GM12878 (cell line): ENCODE data around the gene GPR107. TPM values are rescaled to one million over a fixed set of nuclear protein-coding genes. Genes with fewer than 3 reads are reported as not detected.

Experiments
- ATAC-seq: fragments of 200-7000 bp; cut with Tn5 transposase; 3 replicates; pipeline ENCODE4 v1.9.1; 2020; ENCODE audit warnings: mild to moderate bottlenecking, moderate library complexity
- BruUV-seq: library from RNA; stranded (reverse); fragments of 400-500 nt; replicated peaks from 2 replicates; lab custom pipeline; 2021; lab: Mats Ljungman, UMichigan
- CTCF ChIA-PET: fragments of 300-600 bp; sonication (Branson Sonifier 250); formaldehyde crosslinking; extraction: SDS; loops from one replicate; lab custom pipeline; 2021; ENCODE audit warnings: inconsistent platforms; lab: Yijun Ruan, JAX
- POLR2A ChIA-PET: fragments of 350-600 bp; formaldehyde crosslinking; extraction: SDS; loops from one replicate; lab custom pipeline; 2021; ENCODE audit warnings: inconsistent platforms; lab: Charles Lee
- RAD21 ChIA-PET: fragments of 300-600 bp; sonication (Branson Sonifier 250); formaldehyde crosslinking; loops from one replicate; lab custom pipeline; 2023; ENCODE audit warnings: antibody characterized with exemption; ENCODE audit not compliant: unreplicated experiment; lab: Charles Lee
- SMC1A ChIA-PET: fragments of 300-600 bp; sonication (Branson Sonifier 250); formaldehyde crosslinking; loops from one replicate; lab custom pipeline; 2023; ENCODE audit not compliant: unreplicated experiment, uncharacterized antibody; lab: Charles Lee
- DNase-seq: peaks from one replicate; pipeline ENCODE4 v3.0.0-alpha.2; 2011; ENCODE audit warnings: low read depth, low spot score
- FAIRE-seq: peaks from 3 replicates; lab custom pipeline; 2011; peaks lifted over from hg19 to GRCh38; lab: Jason Lieb, UNC
- H2AFZ ChIP-seq: 2 replicates; pipeline ENCODE4 v1.6.0; 2011; ENCODE audit warnings: low read depth, low read length, control low read depth; ENCODE audit not compliant: control insufficient read depth
- H3K27ac ChIP-seq: 2 replicates; pipeline ENCODE4 v1.5.1; 2011; ENCODE audit warnings: control low read depth; ENCODE audit not compliant: control insufficient read depth, insufficient read depth
- H3K27me3 ChIP-seq, 2 experiments: replicated peaks in 1 of 2; 2 replicates each; pipeline versions ENCODE4 v1.6.0 to v1.6.1; 2011; ENCODE audit warnings: low read length in 1 of 2; ENCODE audit not compliant: control insufficient read depth in 2 of 2, insufficient read depth in 2 of 2
- H3K36me3 ChIP-seq, 2 experiments: 2 replicates each; pipeline ENCODE4 v1.5.1; 2011; ENCODE audit warnings: low read length in 1 of 2; ENCODE audit not compliant: control insufficient read depth in 2 of 2, insufficient read depth in 2 of 2
- H3K4me1 ChIP-seq: 2 replicates; pipeline ENCODE4 v1.6.1; 2011; ENCODE audit warnings: mild to moderate bottlenecking, low read length, moderate library complexity, mixed read lengths; ENCODE audit not compliant: control insufficient read depth, insufficient read depth
- H3K4me2 ChIP-seq: 2 replicates; pipeline ENCODE4 v1.6.0; 2011; ENCODE audit warnings: control low read depth; ENCODE audit not compliant: control insufficient read depth, insufficient read depth
- H3K4me3 ChIP-seq: fragments of 200-600 bp; sonication (generic); 2 replicates; pipeline ENCODE4 v1.5.1; 2016
- H3K79me2 ChIP-seq: 2 replicates; pipeline ENCODE4 v1.6.0; 2011; ENCODE audit warnings: low read length; ENCODE audit not compliant: control insufficient read depth, insufficient read depth
- H3K9ac ChIP-seq: 2 replicates; pipeline ENCODE4 v1.8.0; 2011; ENCODE audit warnings: low read length, control low read depth, mixed read lengths; ENCODE audit not compliant: control insufficient read depth, insufficient read depth
- H3K9me3 ChIP-seq: replicated peaks from 3 replicates; pipeline ENCODE4 v1.5.1; 2011; ENCODE audit warnings: mild to moderate bottlenecking, low read length; ENCODE audit not compliant: control insufficient read depth, insufficient read depth
- H4K20me1 ChIP-seq: 2 replicates; pipeline ENCODE4 v1.6.0; 2011; ENCODE audit not compliant: control insufficient read depth, insufficient read depth
- BCL11A ChIP-seq: IDR thresholded peaks from 2 replicates; pipeline ENCODE4 v1.6.1; 2011; ENCODE audit warnings: low read depth, low read length
- BHLHE40 ChIP-seq, 2 experiments: fragments of 450-650 bp in 1 of 2; IDR thresholded peaks; 2 replicates each; pipeline ENCODE4 v1.6.1; 2011 to 2017; ENCODE audit warnings: low read depth in 2 of 2, borderline replicate concordance in 1 of 2, improper control_type of control experiment in 1 of 2, low read length in 1 of 2, mild to moderate bottlenecking in 1 of 2
- CBX5 ChIP-seq: sonication (generic); IDR thresholded peaks from 2 replicates; pipeline ENCODE4 v1.6.1; 2016; ENCODE audit warnings: low read depth, moderate library complexity, mild to moderate bottlenecking, inconsistent platforms
- CHD2 ChIP-seq: IDR thresholded peaks from 2 replicates; pipeline ENCODE4 v1.6.1; 2011; ENCODE audit warnings: low read depth, low read length, improper control_type of control experiment, borderline replicate concordance
- CHD4 ChIP-seq: fragments of 200-600 bp; sonication (generic); IDR thresholded peaks from 2 replicates; pipeline ENCODE4 v1.6.1; 2016; ENCODE audit warnings: mild to moderate bottlenecking
- EP300 ChIP-seq, 2 experiments: fragments of 150-350 bp in 1 of 2; IDR thresholded peaks; 2 replicates each; pipeline ENCODE4 v1.6.1; 2011 to 2012; ENCODE audit warnings: low read depth in 2 of 2, low read length in 2 of 2, borderline replicate concordance in 1 of 2, improper control_type of control experiment in 1 of 2, inconsistent platforms in 1 of 2; ENCODE audit not compliant: control insufficient read depth in 1 of 2
- ESRRA ChIP-seq: IDR thresholded peaks from 2 replicates; pipeline ENCODE4 v1.6.1; 2012; ENCODE audit warnings: mild to moderate bottlenecking, low read length, improper control_type of control experiment
- HDAC2 ChIP-seq: fragments of 200-600 bp; sonication (generic); IDR thresholded peaks from 2 replicates; pipeline ENCODE4 v1.6.1; 2017
- NR2C1 ChIP-seq: fragments of 450-650 bp; IDR thresholded peaks from 2 replicates; pipeline ENCODE4 v1.6.1; 2017; ENCODE audit warnings: antibody characterized with exemption, mild to moderate bottlenecking, moderate library complexity
- NR2C2 ChIP-seq: IDR thresholded peaks from 2 replicates; pipeline ENCODE4 v1.6.1; 2011; ENCODE audit warnings: borderline replicate concordance, low read depth; ENCODE audit not compliant: control insufficient read depth, insufficient read length
- NR2F1 ChIP-seq: fragments of 450-650 bp; conservative IDR thresholded peaks from 2 replicates; pipeline ENCODE4 v1.6.1; 2017; ENCODE audit warnings: mild to moderate bottlenecking
- PML ChIP-seq: IDR thresholded peaks from 2 replicates; pipeline ENCODE4 v1.6.1; 2012; ENCODE audit warnings: low read length, inconsistent platforms
- RAD51 ChIP-seq: fragments of 450-650 bp; IDR thresholded peaks from 2 replicates; pipeline ENCODE4 v1.6.1; 2016; ENCODE audit warnings: moderate library complexity, mild to moderate bottlenecking, inconsistent platforms
- RB1 ChIP-seq: fragments of 450-650 bp; formaldehyde crosslinking; IDR thresholded peaks from 2 replicates; pipeline ENCODE4 v1.6.1; 2017; ENCODE audit warnings: mild to moderate bottlenecking, borderline replicate concordance
- RELA ChIP-seq: fragments of 450-650 bp; IDR thresholded peaks from 2 replicates; pipeline ENCODE4 v1.8.0; 2014; ENCODE audit warnings: borderline replicate concordance; ENCODE audit not compliant: partially characterized antibody
- SIX5 ChIP-seq: IDR thresholded peaks from 2 replicates; pipeline ENCODE4 v1.6.1; 2011; ENCODE audit warnings: mild to moderate bottlenecking, low read depth, low read length, moderate library complexity; ENCODE audit not compliant: severe bottlenecking
- SUPT20H ChIP-seq: IDR thresholded peaks from 2 replicates; pipeline ENCODE4 v1.6.1; 2011; ENCODE audit warnings: low read depth, mild to moderate bottlenecking, low read length, moderate library complexity, borderline replicate concordance; ENCODE audit not compliant: control insufficient read depth
- TCF12 ChIP-seq: IDR thresholded peaks from 2 replicates; pipeline ENCODE4 v1.6.1; 2011; ENCODE audit warnings: low read depth, mild to moderate bottlenecking, low read length
- TCF3 ChIP-seq: IDR thresholded peaks from 2 replicates; pipeline ENCODE4 v1.6.1; 2012; ENCODE audit warnings: low read depth, mild to moderate bottlenecking, low read length, borderline replicate concordance; ENCODE audit not compliant: insufficient read depth
- YBX1 ChIP-seq: fragments of 450-650 bp; IDR thresholded peaks from 2 replicates; pipeline ENCODE4 v1.6.1; 2016; ENCODE audit warnings: antibody characterized with exemption
- ZSCAN29 ChIP-seq: fragments of 450-650 bp; IDR thresholded peaks from 2 replicates; pipeline ENCODE4 v1.6.1; 2017; ENCODE audit warnings: mild to moderate bottlenecking, moderate library complexity
- WGBS: methylation state at CpG from one replicate; pipeline ENCODE4 v1.1.6; 2016; ENCODE audit warnings: low lambda C conversion rate; ENCODE audit not compliant: insufficient replicate concordance, insufficient coverage; ENCODE audit errors: missing lambda C conversion rate; 5-methylcytosine and 5-hydroxymethylcytosine counted together
- in situ Hi-C: fragments of 300-500 bp; cut with MboI; formaldehyde crosslinking; loops from 9 replicates; pipeline ENCODE4 v1.14.3; 2018; ENCODE audit warnings: mixed read lengths
- intact Hi-C: fragments of 100-400 bp; cut with micrococcal nuclease; formaldehyde crosslinking; loops from one replicate; pipeline ENCODE4 v1.14.2; 2022; ENCODE audit not compliant: unreplicated experiment
- polyA plus RNA-seq, 11 experiments: library from polyadenylated mRNA; depleted of rRNA in 4 of 11; unstranded in 6 of 11; stranded (reverse) in 5 of 11; fragments of >200 nt; fragmentation: Nextera tagmentation in 4 of 11; fragmentation: Illumina TruSeq in 1 of 11; extraction: Ambion mirVana in 4 of 11; extraction: Trizol in 1 of 11; gene quantifications; 1 replicate in 1 of 11; 2 replicates in 10 of 11; pipeline versions ENCODE4 v1.2.1 to v1.2.3, GENCODE V29; 2011 to 2016; ENCODE audit warnings: inconsistent platforms in 2 of 11, missing spikeins in 2 of 11, low read depth in 1 of 11
- total RNA-seq, 4 experiments: library from RNA; depleted of rRNA in 3 of 4; stranded (reverse); fragments of >200 nt in 3 of 4; fragmentation: Illumina TruSeq in 1 of 4; extraction: Trizol in 1 of 4; gene quantifications; 2 replicates each; pipeline versions ENCODE4 v1.2.1 to v1.2.3, GENCODE V29; 2013 to 2021
- TF ChIP-seq, protein P1 (sequence below): fragments of 450-650 bp; IDR thresholded peaks from 2 replicates; pipeline ENCODE4 v1.6.1; 2017; ENCODE audit warnings: borderline replicate concordance

GPR107 gene
- total and polyA plus RNA-seq, 10 of the 15 experiments (the other 5 are each of a cell fraction or from before 2014, with no cell fraction given), result 2.7 to 21.4 (median 10.6) TPM

DNA sequence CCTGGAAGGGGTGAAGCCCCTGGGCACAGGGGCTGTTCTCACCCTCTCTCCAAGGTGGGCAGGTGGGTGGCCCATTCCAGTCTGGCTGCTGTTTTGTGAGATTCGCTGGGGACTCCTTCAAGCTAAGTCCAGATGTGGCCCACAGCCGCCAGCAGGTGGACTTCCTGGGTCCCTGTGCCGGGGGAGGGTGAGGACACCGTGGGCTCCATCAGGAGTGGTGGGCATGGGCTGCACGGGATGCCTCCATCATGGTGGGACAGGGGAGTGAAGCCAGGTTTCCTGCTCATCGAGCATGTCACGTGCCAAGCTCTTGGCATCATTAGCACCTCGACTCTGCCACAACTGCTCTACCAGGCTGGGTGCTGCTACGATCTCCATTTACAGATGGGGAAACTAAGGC lies 120.3 kb downstream of the GPR107 start (continued):
- TF ChIP-seq EP300 (IDR thresholded peaks at IDR 0.05; ENCODE audit: borderline replicate concordance in 1 of 2, control insufficient read depth in 1 of 2, low read depth in 2 of 2, low read length in 2 of 2) (no peak), BCL11A (no peak), CBX5 (no peak), SIX5 (no peak), HDAC2 (no peak), TCF3 (no peak), RELA (no peak), TCF12 (no peak)
- TF ChIP-seq, protein P1, sequence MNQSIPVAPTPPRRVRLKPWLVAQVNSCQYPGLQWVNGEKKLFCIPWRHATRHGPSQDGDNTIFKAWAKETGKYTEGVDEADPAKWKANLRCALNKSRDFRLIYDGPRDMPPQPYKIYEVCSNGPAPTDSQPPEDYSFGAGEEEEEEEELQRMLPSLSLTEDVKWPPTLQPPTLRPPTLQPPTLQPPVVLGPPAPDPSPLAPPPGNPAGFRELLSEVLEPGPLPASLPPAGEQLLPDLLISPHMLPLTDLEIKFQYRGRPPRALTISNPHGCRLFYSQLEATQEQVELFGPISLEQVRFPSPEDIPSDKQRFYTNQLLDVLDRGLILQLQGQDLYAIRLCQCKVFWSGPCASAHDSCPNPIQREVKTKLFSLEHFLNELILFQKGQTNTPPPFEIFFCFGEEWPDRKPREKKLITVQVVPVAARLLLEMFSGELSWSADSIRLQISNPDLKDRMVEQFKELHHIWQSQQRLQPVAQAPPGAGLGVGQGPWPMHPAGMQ, result no peak

- ATAC-seq (no peak), DNase-seq (no peak), FAIRE-seq (no peak)
- H3K36me3 ChIP-seq, result no peaks in the 10 kb centered on the region
- peaks cover 7% of the 10 kb centered on the region in 2 experiments; a peak in 3 of 4 replicates for H3K27me3 ChIP-seq
- in situ Hi-C loops (no loop called here), intact Hi-C loops (no loop called here)
- no peak overlapping the region for H3K4me3 ChIP-seq
- no peak overlapping the region for H3K9ac ChIP-seq
- 50% methylated on average over 8 of the region's 8 CpGs for WGBS
- SMC1A ChIA-PET, result no interaction called here
- H3K9me3 ChIP-seq, result no peaks in the 10 kb centered on the region
- no peaks in the 10 kb centered on the region for H4K20me1 ChIP-seq
- RAD21 ChIA-PET, result no interaction called here
- H3K4me2 ChIP-seq, result no peak overlapping the region
- BruUV-seq, result no TSS peak
- POLR2A ChIA-PET, result no interaction called here
- CTCF ChIA-PET, result no interaction called here
- H3K79me2 ChIP-seq, result no peaks in the 10 kb centered on the region
- no peak overlapping the region for H2AFZ ChIP-seq
- no peak overlapping the region for H3K27ac ChIP-seq
- H3K4me1 ChIP-seq, result no peaks in the 10 kb centered on the region; the same call in 1 of the 2 replicates
- TF ChIP-seq BHLHE40 (IDR thresholded peaks at IDR 0.05; ENCODE audit: borderline replicate concordance in 1 of 2, low read depth in 2 of 2, low read length in 1 of 2) (no peak), CHD4 (no peak), TCF3 (no peak), ZSCAN29 (no peak), SUPT20H (no peak), CHD2 (no peak), YBX1 (no peak), NR2C1 (no peak), ESRRA (no peak), RB1 (no peak), RAD51 (no peak), NR2C2 (no peak), PML (no peak), NR2F1 (no peak), SIX5 (no peak)
Observed at GRCh38 chr9:130174920-130175321, 121.2 kb downstream of the GPR107 start.
